Stimulated activated naive CD4-positive, alpha-beta T cell treated with Interleukin-2 at 50 U/mL for 16 hours (primary cell): ENCODE data around the gene HLA-DOA.

ENCODE experiments used
- DNase-seq: peaks from one replicate; lab custom pipeline; 2025; lab: John Stamatoyannopoulos, UW

Gene HLA-DOA

GRCh38 chr6:33008944-33009861 is at the start of gene HLA-DOA:
HLA-DOA (minus strand) TSS chr6:33009591.
- no peak for DNase-seq

- DNase-seq: no peak
Observed at GRCh38 chr6:33057222-33058150, 48.1 kb upstream of the HLA-DOA start.

GRCh38 chr6:33053230-33053629 is 43.8 kb upstream of the HLA-DOA start:
- no peak for DNase-seq

- DNase-seq: no peak
Observed at GRCh38 chr6:33052627-33053026, 43.2 kb upstream of the HLA-DOA start.

GRCh38 chr6:33050014-33050810 is 40.8 kb upstream of the HLA-DOA start:
- no peak for DNase-seq

- DNase-seq: no peak
Observed at GRCh38 chr6:33049323-33050013, 40.1 kb upstream of the HLA-DOA start.

- DNase-seq: no peak
Observed at GRCh38 chr6:33040157-33040556, 30.8 kb upstream of the HLA-DOA start.

GRCh38 chr6:33036535-33036934 is 27.1 kb upstream of the HLA-DOA start:
- DNase-seq: no peak

GRCh38 chr6:33034554-33034953 is 25.2 kb upstream of the HLA-DOA start:
- no peak for DNase-seq

- no peak for DNase-seq
Observed at GRCh38 chr6:33030245-33030644, 20.9 kb upstream of the HLA-DOA start.

GRCh38 chr6:33029328-33030184 is 20.2 kb upstream of the HLA-DOA start:
- no peak for DNase-seq

- no peak for DNase-seq
Observed at GRCh38 chr6:33028220-33028849, 18.9 kb upstream of the HLA-DOA start.

GRCh38 chr6:33024521-33024920 is 15.1 kb upstream of the HLA-DOA start:
- no peak for DNase-seq

- DNase-seq: no peak
Observed at GRCh38 chr6:33023536-33023935, 14.1 kb upstream of the HLA-DOA start.

- DNase-seq: no peak
Observed at GRCh38 chr6:33021917-33022316, 12.5 kb upstream of the HLA-DOA start.

- DNase-seq: no peak
Observed at GRCh38 chr6:33019372-33019771, 10.0 kb upstream of the HLA-DOA start.

- peak; percentile 15 for DNase-seq
Observed at GRCh38 chr6:33018904-33019303, 9.5 kb upstream of the HLA-DOA start.

- DNase-seq: no peak
Observed at GRCh38 chr6:33018418-33018817, 9.0 kb upstream of the HLA-DOA start.

- no peak for DNase-seq
Observed at GRCh38 chr6:33017694-33018353, 8.4 kb upstream of the HLA-DOA start.
